CMK (cell line): ENCODE results near the gene SERPINF2.
"Not testable (repeated sequence)": the region's sequence is repeated elsewhere in the genome, so short reads cannot be mapped to it uniquely, and the experiment has no call there.

Source experiments
- DNase-seq: peaks from one replicate; pipeline ENCODE4 v3.0.0-alpha.2; 2010; ENCODE audit warnings: low read depth

SERPINF2 gene

DNA sequence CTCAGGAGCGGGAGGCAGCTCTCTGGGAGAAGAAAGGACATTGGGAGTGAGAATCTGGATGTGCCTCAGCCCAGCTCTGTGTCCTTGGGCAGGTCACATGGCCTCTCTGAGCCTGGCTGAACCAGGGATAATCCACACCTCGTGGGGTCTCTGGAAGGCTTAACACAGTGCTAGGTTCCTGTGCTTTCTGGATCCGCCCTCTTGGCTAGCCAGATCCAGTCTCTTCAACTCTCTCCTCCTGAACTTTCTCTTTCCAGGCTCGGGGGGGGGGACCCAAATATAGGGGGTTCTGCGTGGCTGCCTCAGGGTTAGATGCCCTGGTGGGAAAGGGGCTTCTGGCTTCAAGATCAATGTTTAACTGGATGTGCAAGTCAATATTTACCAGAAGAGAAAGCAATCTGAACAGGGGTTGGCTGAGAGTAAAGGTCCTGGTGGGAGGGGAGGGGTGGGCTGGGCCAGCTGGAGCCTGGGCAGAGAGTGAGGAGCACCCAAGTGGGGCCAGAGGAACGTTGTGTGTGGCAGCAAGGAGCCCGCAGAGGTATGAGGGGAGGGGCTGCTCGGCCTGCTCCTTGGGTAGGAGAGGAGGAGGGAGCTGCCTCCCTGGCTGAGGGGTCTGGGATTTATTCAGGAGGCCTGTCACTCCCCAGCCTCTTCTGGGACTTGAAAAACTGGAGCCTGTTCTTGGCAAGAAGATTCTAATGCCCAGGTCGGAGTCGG is at the start of gene SERPINF2:
TSS of gene SERPINF2 (plus strand) at position 501 of the 717 bp plus-strand sequence. CDS start 2,125 bp downstream, outside the sequence.
- no peak for DNase-seq

GRCh38 chr17:1693339-1693738 is 49.3 kb upstream of the SERPINF2 start:
- no peak for DNase-seq

DNA sequence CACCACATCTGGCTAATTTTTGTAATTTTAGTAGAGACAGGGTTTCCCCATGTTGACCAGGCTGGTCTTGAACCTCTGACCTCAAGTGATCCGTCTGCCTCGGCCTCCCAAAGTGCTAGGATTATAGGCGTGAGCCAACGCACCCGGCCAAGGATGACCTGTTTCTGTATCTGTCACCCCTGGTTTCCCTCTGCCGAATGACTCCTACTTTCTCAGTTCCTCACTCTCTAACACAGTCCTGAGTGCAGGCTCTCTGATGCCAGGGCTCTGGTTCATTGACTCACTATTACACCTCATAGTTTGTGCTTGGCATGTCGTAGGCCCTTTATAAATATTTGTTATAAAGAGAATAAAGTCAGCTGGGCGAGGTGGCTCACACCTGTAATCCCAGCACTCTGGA is 47.3 kb upstream of the SERPINF2 start:
- no peak for DNase-seq

DNA sequence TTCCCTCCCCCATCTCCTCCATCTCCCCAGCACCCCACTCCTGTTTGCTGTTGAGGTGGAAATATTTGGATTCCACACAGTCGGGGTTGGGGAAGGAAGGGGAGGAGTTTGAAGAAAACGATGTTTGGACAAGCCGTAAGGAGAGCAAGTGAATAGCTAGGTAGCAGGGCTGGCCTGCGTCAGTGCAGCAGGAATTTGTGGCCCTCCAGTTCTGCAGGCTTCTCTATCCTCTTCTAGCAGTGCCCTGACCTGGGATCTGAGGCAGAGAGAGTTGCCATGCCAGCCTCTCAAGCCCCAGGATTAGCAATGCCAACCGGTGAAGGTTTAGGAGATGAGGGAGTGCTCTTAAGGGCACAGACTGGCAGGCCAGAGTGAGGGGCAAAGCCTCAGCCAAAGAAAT is 45.0 kb upstream of the SERPINF2 start:
- DNase-seq, result no peak

DNA sequence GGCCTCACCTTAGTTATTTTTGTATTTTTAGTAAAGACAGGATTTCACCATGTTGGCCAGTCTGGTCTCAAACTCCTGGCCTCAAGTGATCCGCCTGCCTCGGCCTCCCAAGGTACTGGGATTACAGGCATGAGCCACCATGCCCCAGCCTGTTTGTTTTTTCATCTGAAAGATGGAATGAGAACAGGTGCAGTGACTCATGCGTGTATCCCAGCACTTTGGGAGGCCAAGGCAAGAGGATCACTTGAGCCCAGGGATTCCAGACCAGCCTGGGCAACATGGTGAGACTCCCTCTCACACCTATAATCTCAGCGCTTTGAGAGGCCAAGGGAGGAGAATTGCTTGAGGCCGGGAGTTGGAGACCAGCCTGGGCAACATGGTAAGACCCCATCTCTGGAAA is 42.8 kb upstream of the SERPINF2 start:
- not testable (repeated sequence) for DNase-seq

DNA sequence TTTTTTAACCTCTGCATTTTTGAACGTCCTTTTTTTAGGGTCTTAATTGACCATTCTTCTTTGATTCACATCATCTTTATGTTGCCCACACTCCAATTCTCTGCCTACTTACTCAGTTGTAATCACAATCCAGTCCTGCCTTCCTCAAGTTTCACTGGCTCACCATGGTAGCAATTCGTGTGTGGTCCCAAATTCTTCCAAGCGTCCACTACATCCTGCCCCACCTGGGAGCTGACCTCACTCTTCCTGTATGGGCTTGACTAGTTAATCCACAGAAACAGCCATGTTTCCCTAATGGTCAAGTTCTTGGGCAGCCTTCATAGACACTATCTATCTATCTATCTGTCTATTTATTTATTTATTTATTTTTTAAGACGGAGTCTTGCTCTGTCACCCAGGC is 39.6 kb upstream of the SERPINF2 start:
- DNase-seq, result no peak

DNA sequence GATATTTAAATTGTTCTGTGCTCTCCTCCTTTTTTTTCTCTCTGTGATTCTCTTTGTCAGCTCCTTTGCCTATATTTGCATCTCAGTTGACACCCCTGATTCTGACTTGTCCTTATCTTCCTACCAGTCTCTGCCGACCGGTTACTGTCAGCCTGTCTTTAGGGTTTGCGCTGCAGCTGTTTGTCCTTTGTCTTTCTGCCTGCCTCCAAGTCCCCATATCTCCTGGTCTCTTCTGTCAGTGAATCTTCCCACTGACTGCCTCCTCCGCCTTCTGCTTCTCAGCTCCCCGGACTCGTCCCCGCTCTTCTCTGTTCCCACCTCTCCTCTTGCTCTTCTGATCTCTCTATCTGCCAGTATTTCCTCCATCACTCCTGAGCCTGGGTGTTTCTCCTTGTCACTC is 37.7 kb upstream of the SERPINF2 start:
- no peak for DNase-seq

GRCh38 chr17:1707107-1707506 is 35.6 kb upstream of the SERPINF2 start:
- no peak for DNase-seq

DNA sequence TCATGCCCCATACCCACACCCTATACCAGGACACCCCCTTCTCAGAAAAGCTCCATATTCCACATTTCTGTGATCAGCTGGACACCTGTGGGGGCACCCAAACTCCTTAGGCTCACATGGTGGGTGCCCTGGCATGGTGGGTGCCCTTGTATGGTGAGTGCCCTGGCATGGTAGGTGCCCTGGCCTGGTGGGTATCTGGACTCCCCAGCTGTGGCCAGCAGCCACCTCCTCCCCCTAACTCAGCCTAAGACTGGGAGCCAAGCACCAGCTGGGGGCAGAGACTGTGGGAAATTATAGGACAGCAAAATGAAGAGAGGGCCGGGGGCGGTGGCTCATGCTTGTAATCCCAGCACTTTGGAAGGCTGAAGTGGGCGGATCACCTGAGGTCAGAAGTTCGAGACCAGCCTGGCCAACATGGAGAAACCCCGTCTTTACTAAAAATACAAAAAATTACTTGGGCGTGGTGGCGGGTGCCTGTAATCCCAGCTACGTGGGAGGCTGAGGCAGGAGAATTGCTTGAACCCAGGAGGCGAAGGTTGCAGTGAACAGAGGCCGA is 33.8 kb upstream of the SERPINF2 start:
- not testable (repeated sequence) for DNase-seq

- DNase-seq, result no peak
Measured at GRCh38 chr17:1709403-1709951, 33.2 kb upstream of the SERPINF2 start.

GRCh38 chr17:1709971-1710806 is 32.5 kb upstream of the SERPINF2 start, which contains the start of gene TLCD2:
TLCD2 (minus strand) TSS chr17:1710377; CDS start chr17:1710242, 135 bp downstream.
- no peak for DNase-seq

DNA sequence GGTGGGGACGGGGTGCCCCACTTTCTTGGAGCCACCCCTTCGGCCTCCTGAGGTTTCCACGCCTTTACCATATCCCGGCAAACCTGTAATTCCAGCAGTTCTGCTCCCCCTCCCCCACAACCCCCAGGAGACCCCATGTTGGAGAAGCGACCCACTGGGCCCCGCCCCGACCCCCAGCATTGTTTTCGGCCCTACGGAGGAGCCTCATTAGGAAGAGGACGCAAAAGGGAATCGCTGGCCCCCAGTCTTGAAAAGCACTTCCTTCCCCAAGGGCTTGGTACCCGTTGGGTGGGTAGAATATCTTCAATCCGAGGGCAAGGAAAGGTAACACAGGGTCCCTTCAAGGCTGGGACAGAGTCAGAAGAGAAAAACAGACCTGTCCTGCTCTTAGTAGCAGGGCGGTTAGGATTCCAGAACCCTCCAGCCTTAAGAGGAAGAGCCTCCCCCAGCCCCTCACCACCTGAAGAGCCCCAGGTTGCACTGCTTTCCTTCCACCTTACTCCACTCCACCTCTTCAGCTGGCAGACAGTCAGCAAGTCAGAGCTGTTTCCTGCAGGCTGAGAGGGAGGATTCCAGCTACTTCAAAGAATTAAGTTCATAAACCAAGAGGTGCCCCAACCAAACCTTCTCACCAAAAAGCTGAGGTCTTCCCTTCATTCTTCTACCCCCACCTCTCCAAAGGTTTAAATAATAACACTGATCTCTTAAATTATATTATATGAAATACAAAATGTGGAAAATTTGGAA is 31.7 kb upstream of the SERPINF2 start:
- no peak for DNase-seq

- DNase-seq, result no peak
Measured at GRCh38 chr17:1711804-1712203, 30.9 kb upstream of the SERPINF2 start.

- no peak for DNase-seq
Measured at GRCh38 chr17:1712271-1712670, 30.4 kb upstream of the SERPINF2 start.

- DNase-seq, result no peak
Measured at GRCh38 chr17:1713160-1713877, 29.4 kb upstream of the SERPINF2 start.

DNA sequence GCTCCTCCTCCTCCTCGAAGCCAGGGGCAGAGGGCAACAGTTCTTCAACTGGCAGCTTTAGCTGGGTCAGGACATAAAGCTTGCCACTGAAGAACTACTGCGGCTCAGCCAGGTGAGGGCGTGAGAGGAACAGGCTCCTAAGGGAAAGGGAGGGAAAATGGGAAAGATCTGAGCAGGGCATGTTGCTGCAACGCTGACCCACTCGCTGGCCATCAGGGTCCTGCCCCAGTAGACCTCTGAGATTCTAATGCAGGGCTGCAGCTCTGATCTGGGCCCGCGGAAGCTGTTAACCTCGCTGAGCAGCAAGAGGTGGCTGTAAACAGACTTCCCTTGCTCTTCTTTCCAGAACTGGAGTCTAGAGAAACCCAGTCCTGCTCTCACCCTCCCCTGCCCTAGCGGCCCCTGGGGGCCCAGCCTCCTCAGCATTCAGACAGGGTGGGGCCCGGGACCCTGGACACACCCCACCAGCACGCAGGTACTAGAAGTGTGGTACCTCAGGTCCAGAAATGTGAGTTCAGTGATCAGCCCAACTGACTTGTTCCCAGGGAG is 28.7 kb upstream of the SERPINF2 start:
- no peak for DNase-seq

- DNase-seq, result no peak
Measured at GRCh38 chr17:1714427-1714979, 28.2 kb upstream of the SERPINF2 start.

DNA sequence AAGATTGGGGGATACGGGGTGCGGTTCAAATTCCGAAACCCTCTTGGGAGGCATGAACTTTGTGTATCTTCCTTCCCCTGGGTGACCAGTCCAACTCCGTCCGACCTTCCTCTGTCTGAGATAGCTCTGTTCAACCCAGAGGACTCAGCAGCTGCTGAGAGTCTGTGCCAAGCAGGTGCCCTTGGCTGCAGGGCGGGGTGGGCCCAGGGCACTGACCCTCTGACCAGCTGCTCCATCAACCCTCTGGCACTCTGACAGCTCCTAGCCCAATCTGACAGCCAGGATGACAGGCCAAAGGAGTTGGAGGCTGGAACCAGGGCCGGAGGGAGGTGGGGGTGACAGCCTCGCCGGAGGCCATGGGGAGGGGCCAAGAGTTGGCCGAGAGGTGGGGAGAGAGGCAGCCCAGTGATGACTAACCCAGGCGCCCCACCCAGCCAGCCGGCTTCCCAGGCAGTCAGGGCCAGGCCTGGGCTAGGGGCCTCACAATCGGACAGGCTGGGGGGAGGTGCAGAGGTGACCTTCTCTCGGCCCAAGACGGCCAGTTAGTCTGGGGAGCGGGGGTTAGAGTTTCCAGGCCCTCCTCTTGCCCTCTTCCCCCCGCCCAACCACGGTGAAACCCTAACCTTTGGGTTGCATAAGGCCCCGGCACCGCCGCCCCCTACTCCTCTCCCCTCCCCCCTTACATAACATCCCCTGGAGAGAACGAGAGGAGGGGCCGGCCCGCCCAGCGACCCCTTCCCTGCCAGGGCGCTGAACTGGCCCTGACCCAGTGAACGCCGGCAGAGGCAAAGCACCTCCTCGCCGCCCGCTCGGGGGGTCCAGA is 27.5 kb upstream of the SERPINF2 start:
- no peak for DNase-seq

GRCh38 chr17:1715803-1716075 is 26.9 kb upstream of the SERPINF2 start:
- DNase-seq, result no peak
